ENCODE measurements around the gene OR4E1. TPM values are rescaled to one million over a fixed set of nuclear protein-coding genes. Genes with fewer than 3 reads are reported as not detected.
"Not testable (repeated sequence)": the region's sequence is repeated elsewhere in the genome, so short reads cannot be mapped to it uniquely, and the experiment has no call there.

Gene OR4E1
- total RNA-seq, 1 experiment from 2014 or later, result not detected

DNA sequence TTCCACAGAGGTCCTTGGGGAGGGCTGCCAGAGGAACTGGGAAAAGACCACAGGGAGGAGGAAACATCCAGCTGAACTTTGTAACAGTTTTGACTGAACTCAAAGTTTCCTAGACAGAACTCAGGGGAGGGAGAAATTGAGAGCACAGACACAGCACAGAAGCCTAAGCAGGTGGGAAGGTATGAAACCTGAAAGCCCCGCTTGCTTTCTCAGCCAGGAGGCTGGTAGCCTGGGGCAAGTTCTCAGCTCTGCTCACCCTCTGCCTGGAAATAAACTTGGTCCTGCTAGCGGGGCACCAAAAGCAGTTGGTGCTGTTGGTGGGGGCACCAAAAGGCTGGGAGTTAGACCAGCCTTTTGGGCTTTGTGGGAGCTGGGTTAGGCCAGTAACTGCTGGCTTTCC, 25.9 kb upstream of the OR4E1 start:
- Mint-ChIP-seq H3K27ac (ENCODE audit: unreplicated experiment) (peak overlapping the region; percentile 57), H3K27me3 (ENCODE audit: insufficient read depth, unreplicated experiment) (no peaks in the 10 kb centered on the region), H3K4me3 (ENCODE audit: unreplicated experiment) (no peak overlapping the region), H3K9me3 (ENCODE audit: unreplicated experiment) (no peaks in the 10 kb centered on the region), H3K4me1 (ENCODE audit: low read depth, unreplicated experiment) (peaks cover 19% of the 10 kb centered on the region), H3K36me3 (ENCODE audit: insufficient read depth, unreplicated experiment) (no peaks in the 10 kb centered on the region)
- DNase-seq, result no peak
- Histone ChIP-seq H3K9me3 (no peaks in the 10 kb centered on the region), H3K4me3 (ENCODE audit: low read depth, low read length) (no peak overlapping the region), H3K4me1 (peaks cover 37% of the 10 kb centered on the region), H3K36me3 (ENCODE audit: control insufficient read depth, insufficient read depth, low read length) (no peaks in the 10 kb centered on the region), H3K27me3 (replicated peaks; ENCODE audit: control insufficient read depth, insufficient read depth, low read length) (no peaks in the 10 kb centered on the region)
- BruUV-seq (replicated peaks), result no TSS peak
- ChIA-PET POLR2A (no interaction called here), CTCF (no interaction called here)
- TF ChIP-seq, protein P1, sequence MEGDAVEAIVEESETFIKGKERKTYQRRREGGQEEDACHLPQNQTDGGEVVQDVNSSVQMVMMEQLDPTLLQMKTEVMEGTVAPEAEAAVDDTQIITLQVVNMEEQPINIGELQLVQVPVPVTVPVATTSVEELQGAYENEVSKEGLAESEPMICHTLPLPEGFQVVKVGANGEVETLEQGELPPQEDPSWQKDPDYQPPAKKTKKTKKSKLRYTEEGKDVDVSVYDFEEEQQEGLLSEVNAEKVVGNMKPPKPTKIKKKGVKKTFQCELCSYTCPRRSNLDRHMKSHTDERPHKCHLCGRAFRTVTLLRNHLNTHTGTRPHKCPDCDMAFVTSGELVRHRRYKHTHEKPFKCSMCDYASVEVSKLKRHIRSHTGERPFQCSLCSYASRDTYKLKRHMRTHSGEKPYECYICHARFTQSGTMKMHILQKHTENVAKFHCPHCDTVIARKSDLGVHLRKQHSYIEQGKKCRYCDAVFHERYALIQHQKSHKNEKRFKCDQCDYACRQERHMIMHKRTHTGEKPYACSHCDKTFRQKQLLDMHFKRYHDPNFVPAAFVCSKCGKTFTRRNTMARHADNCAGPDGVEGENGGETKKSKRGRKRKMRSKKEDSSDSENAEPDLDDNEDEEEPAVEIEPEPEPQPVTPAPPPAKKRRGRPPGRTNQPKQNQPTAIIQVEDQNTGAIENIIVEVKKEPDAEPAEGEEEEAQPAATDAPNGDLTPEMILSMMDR (IDR thresholded peaks at IDR 0.05; ENCODE audit: insufficient read depth in 1 of 2, low read depth in 1 of 2, low read length in 1 of 2, severe bottlenecking in 1 of 2, unreplicated experiment in 1 of 2), result no peak
- intact Hi-C loops (cut with micrococcal nuclease; ENCODE audit: unreplicated experiment), result no loop called here

DNA sequence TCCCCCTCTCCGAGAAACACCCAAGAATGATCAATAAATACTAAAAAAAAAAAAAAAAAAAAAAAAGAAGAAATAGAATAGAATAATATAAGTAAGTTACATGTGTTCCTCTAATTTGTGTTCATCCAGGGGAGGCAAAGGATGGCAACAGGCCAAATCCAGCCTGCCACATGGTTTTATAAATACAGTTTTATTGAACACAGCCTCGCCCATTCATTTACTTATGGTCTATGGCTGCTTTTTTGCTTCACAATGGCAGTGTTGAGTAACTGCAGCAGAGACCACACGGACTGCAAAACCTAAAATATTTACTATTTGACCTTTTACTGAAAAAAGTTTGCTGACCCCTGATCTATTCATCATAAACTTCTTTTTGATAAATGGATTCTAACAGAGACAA, 24.9 kb upstream of the OR4E1 start:
- CTCF ChIA-PET; POLR2A ChIA-PET; H3K27ac Mint-ChIP-seq (ENCODE audit: unreplicated experiment); H3K4me3 ChIP-seq (ENCODE audit: low read depth, low read length); H3K9me3 Mint-ChIP-seq (ENCODE audit: unreplicated experiment); H3K36me3 Mint-ChIP-seq (ENCODE audit: insufficient read depth, unreplicated experiment); H3K27me3 Mint-ChIP-seq (ENCODE audit: insufficient read depth, unreplicated experiment); H3K4me3 Mint-ChIP-seq (ENCODE audit: unreplicated experiment); H3K36me3 ChIP-seq (ENCODE audit: control insufficient read depth, insufficient read depth, low read length); intact Hi-C loops (cut with micrococcal nuclease; ENCODE audit: unreplicated experiment); H3K9me3 ChIP-seq; H3K27me3 ChIP-seq (replicated peaks; ENCODE audit: control insufficient read depth, insufficient read depth, low read length); BruUV-seq (replicated peaks): not testable (repeated sequence)
- peak; percentile 18 to 35 for DNase-seq
- peaks cover 19% of the 10 kb centered on the region for H3K4me1 Mint-ChIP-seq (ENCODE audit: low read depth, unreplicated experiment)
- H3K4me1 ChIP-seq, result peaks cover 27% of the 10 kb centered on the region

DNA sequence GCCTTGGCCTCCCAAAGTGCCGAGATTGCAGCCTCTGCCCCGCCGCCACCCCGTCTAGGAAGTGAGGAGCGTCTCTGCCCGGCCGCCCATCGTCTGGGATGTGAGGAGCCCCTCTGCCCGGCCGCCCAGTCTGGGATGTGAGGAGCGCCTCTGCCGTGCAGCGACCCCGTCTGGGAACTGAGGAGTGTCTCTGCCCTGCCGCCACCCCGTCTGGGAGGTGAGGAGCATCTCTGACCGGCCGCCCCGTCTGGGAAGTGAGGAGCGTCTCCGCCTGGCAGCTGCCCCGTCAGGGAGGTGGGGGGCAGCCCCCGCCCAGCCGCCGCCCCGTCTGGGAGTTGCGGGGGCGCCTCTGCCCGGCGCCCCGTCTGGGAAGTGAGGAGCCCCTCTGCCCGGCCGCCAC, 24.0 kb upstream of the OR4E1 start:
- peaks cover 19% of the 10 kb centered on the region for H3K4me1 Mint-ChIP-seq (ENCODE audit: low read depth, unreplicated experiment)
- H3K4me3 ChIP-seq (ENCODE audit: low read depth, low read length); CTCF ChIA-PET; H3K36me3 ChIP-seq (ENCODE audit: control insufficient read depth, insufficient read depth, low read length); H3K27me3 Mint-ChIP-seq (ENCODE audit: insufficient read depth, unreplicated experiment); intact Hi-C loops (cut with micrococcal nuclease; ENCODE audit: unreplicated experiment); BruUV-seq (replicated peaks); H3K9me3 Mint-ChIP-seq (ENCODE audit: unreplicated experiment); H3K4me3 Mint-ChIP-seq (ENCODE audit: unreplicated experiment); H3K36me3 Mint-ChIP-seq (ENCODE audit: insufficient read depth, unreplicated experiment); POLR2A ChIA-PET; H3K27ac Mint-ChIP-seq (ENCODE audit: unreplicated experiment); DNase-seq; H3K27me3 ChIP-seq (replicated peaks; ENCODE audit: control insufficient read depth, insufficient read depth, low read length); H3K9me3 ChIP-seq: not testable (repeated sequence)
- peaks cover 19% of the 10 kb centered on the region for H3K4me1 ChIP-seq

DNA sequence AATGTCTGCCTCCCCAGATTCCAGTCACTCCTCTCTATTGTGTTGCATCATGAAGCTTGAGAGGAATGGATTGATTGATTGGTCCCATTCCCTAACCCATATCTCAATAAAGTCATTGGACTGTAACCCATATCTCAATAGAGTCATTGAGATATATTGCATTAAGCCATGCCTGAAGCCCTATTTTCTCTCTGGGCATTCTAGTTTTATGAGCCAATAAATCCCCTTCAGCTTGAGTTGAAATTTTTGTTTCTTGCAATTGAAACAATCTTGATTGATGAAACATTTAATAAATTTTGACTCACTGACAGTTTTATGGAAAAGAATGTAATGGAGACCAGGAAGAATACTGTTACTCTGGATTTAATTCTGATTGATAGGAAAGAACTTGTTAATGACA, 20.8 kb upstream of the OR4E1 start:
- H3K4me3 Mint-ChIP-seq (ENCODE audit: unreplicated experiment), result no peak overlapping the region
- peaks cover 5% of the 10 kb centered on the region for H3K4me1 Mint-ChIP-seq (ENCODE audit: low read depth, unreplicated experiment)
- TF ChIP-seq, protein P1 (IDR thresholded peaks at IDR 0.05; ENCODE audit: insufficient read depth in 1 of 2, low read depth in 1 of 2, low read length in 1 of 2, severe bottlenecking in 1 of 2, unreplicated experiment in 1 of 2), result no peak
- intact Hi-C loops (cut with micrococcal nuclease; ENCODE audit: unreplicated experiment), result loop anchor here (2.0 kb wide), 1 partner anchor 26 kb away; no protein-coding TSS in a partner anchor
- Histone ChIP-seq H3K36me3 (ENCODE audit: control insufficient read depth, insufficient read depth, low read length) (no peaks in the 10 kb centered on the region), H3K27me3 (replicated peaks; ENCODE audit: control insufficient read depth, insufficient read depth, low read length) (no peaks in the 10 kb centered on the region), H3K9me3 (no peaks in the 10 kb centered on the region), H3K4me1 (peaks cover 7% of the 10 kb centered on the region; the same call in 1 of the 2 replicates), H3K4me3 (ENCODE audit: low read depth, low read length) (no peak overlapping the region)
- H3K36me3 Mint-ChIP-seq (ENCODE audit: insufficient read depth, unreplicated experiment), result no peaks in the 10 kb centered on the region
- H3K27me3 Mint-ChIP-seq (ENCODE audit: insufficient read depth, unreplicated experiment), result no peaks in the 10 kb centered on the region
- no peaks in the 10 kb centered on the region for H3K9me3 Mint-ChIP-seq (ENCODE audit: unreplicated experiment)
- ChIA-PET CTCF (no interaction called here), POLR2A (no interaction called here)
- BruUV-seq (replicated peaks), result no TSS peak
- DNase-seq, result no peak
- H3K27ac Mint-ChIP-seq (ENCODE audit: unreplicated experiment), result no peak overlapping the region

Data from Caco-2 (cell line).